NCI-H2029 (cell line): ENCODE data around the gene AHNAK2.

Source experiments
- DNase-seq: peaks from one replicate; lab custom pipeline; 2025; lab: John Stamatoyannopoulos, UW

AHNAK2 gene

GRCh38 chr14:104939666-104940410 is 38.3 kb downstream of the AHNAK2 start:
- no peak for DNase-seq

GRCh38 chr14:104938960-104939359 is 39.2 kb downstream of the AHNAK2 start:
- DNase-seq, result no peak

- no peak for DNase-seq
These were observed 39.7 kb downstream of the AHNAK2 start for GRCh38 chr14:104938436-104938835.

- no peak for DNase-seq
These were observed 40.3 kb downstream of the AHNAK2 start for GRCh38 chr14:104937694-104938365.

GRCh38 chr14:104937161-104937560 is 41.0 kb downstream of the AHNAK2 start:
- DNase-seq, result no peak

GRCh38 chr14:104936361-104937155 is 41.6 kb downstream of the AHNAK2 start:
- DNase-seq, result no peak

- DNase-seq, result no peak
These were observed 42.2 kb downstream of the AHNAK2 start for GRCh38 chr14:104935955-104936354.

- no peak for DNase-seq
These were observed 43.0 kb downstream of the AHNAK2 start for GRCh38 chr14:104935026-104935650.

- no peak for DNase-seq
These were observed 44.1 kb downstream of the AHNAK2 start for GRCh38 chr14:104933746-104934733.

GRCh38 chr14:104932676-104933631 is 45.2 kb downstream of the AHNAK2 start:
- DNase-seq, result no peak

- no peak for DNase-seq
These were observed 46.2 kb downstream of the AHNAK2 start for GRCh38 chr14:104931771-104932675.

GRCh38 chr14:104931304-104931770 is 46.8 kb downstream of the AHNAK2 start:
- DNase-seq, result no peak

- DNase-seq, result no peak
These were observed 47.5 kb downstream of the AHNAK2 start for GRCh38 chr14:104930526-104931303.

- DNase-seq, result no peak
These were observed 48.6 kb downstream of the AHNAK2 start for GRCh38 chr14:104929268-104930230.

GRCh38 chr14:104928391-104929133 is 49.6 kb downstream of the AHNAK2 start:
- DNase-seq, result no peak

GRCh38 chr14:104927901-104928300 is 50.3 kb downstream of the AHNAK2 start:
- no peak for DNase-seq
